Skin of body (tissue), 3 donors: ENCODE data around the gene MARCHF10. TPM values are rescaled to one million over a fixed set of nuclear protein-coding genes. Genes with fewer than 3 reads are reported as not detected.
A peak's percentile ranks its signal among the peaks of the same experiment; 100 is the strongest.

ENCODE experiments used
- DNase-seq: peaks from one replicate; lab custom pipeline; 2025; lab: John Stamatoyannopoulos, UW
- small RNA-seq: library from RNA; depleted of rRNA; stranded (forward); fragments of <200 nt; gene quantifications from one replicate; pipeline ENCODE3, GENCODE V24; 2014; ENCODE audit warnings: low replicate concordance
- total RNA-seq: library from RNA; depleted of rRNA; stranded (reverse); fragments of >200 nt; gene quantifications from one replicate; pipeline ENCODE4 v1.2.3, GENCODE V29; 2014

The MARCHF10 gene
- total RNA-seq, 1 donor from 2014 or later: not detected

DNA sequence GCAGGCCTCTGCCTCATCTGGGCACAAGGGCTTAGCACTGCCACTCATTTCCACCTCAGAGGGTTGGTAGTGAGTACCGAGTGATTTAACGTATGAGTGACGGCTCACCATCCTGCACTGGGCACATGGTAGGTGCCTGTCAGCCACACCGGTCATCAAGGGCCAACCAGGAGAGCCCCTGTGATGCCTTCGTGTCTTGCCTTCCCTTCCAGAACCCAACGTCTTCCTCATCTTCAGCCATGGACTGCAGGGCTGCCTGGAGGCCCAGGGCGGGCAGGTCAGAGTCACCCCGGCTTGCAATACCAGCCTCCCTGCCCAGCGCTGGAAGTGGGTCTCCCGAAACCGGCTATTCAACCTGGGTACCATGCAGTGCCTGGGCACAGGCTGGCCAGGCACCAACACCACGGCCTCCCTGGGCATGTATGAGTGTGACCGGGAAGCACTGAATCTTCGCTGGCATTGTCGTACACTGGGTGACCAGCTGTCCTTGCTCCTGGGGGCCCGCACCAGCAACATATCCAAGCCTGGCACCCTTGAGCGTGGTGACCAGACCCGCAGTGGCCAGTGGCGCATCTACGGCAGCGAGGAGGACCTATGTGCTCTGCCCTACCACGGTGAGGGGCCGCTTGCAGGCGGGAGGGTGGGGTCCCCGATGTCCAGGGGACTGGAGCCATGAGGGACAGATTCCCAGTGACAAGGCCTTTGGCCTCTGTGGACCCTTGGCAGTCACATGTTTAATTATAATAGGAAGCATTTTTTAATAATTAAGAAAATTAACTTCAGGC is 143.6 kb downstream of the MARCHF10 start:
- DNase-seq: no peak

DNA sequence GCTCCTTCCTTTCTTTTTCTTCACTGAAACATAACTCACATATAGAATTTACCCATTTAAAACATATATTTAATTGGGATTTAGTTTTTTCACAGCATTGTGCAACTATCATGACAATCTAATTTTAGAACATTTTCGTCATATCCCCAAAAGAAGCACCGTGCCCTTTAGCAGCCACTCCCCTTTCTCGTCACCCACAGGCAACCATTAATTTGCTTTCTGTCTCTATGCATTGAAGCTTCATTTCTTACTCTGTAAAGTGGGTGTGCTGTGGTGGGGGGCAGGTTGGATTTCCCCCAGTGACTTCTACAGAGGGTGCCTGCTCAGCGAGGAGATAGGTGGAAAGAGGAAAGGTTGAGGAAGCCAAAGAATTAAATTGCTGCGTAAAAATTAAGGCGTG is 144.8 kb downstream of the MARCHF10 start:
- DNase-seq: no peak

DNA sequence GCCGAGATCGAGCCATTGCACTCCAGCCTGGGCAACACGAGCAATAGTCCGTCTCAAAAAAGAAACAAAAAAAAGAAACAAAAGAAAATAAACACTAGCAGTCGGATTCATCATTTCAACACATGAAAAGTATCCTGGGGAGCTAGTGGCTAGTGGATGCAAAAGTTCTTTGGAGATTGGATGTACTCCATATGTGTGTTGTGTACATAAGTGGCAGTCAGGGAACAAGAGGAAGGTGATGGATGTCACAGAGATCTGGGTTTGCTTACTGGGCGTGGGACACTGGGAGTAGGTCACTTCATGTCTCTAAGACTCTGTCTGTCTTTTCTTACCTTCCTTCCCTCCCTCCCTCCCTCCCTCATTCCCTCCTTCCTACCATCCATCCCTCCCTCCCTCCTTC is 145.3 kb downstream of the MARCHF10 start:
- no peak for DNase-seq

DNA sequence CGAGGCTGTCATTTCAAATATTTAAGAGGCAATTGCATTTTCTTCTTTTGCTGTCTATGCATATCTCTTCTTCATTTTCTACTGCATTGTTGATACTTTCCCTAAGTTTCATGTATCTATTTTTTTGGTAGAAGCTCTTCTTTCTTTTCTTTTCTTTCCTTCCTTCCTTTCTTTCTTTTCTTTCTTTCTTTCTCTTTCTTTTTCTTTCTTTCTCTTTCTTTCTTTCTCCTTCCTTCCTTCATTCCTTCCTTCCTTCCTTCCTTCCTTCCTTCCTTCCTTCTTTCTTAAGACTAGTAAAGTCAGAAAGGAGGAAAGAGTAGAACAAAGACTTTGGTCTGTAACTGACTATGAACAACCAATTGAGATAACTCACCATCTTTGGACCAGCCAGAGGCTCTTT is 146.8 kb downstream of the MARCHF10 start:
- no peak for DNase-seq

DNA sequence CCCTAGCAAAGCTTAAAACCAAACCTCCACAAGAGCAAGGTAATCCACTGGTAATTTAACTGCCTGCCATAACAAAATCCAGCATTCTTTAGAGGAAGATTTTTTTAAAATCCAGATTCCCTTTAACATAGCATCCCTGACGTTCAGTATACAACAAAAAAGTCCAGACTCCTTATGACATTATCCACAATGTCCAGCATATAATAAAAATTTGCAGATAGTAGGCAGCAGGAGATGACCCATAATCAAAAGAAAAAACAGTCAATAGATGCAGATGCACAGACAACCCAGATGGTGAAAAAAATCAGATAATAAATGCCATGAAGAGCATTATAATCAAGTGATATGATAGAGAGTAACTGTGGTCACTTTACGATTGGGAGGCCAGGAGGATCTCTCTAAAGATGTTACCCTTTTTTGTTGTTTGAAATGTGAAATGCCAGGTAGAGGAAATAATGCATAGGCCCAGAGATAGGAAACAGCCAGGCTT is 147.4 kb downstream of the MARCHF10 start:
- DNase-seq: no peak

DNA sequence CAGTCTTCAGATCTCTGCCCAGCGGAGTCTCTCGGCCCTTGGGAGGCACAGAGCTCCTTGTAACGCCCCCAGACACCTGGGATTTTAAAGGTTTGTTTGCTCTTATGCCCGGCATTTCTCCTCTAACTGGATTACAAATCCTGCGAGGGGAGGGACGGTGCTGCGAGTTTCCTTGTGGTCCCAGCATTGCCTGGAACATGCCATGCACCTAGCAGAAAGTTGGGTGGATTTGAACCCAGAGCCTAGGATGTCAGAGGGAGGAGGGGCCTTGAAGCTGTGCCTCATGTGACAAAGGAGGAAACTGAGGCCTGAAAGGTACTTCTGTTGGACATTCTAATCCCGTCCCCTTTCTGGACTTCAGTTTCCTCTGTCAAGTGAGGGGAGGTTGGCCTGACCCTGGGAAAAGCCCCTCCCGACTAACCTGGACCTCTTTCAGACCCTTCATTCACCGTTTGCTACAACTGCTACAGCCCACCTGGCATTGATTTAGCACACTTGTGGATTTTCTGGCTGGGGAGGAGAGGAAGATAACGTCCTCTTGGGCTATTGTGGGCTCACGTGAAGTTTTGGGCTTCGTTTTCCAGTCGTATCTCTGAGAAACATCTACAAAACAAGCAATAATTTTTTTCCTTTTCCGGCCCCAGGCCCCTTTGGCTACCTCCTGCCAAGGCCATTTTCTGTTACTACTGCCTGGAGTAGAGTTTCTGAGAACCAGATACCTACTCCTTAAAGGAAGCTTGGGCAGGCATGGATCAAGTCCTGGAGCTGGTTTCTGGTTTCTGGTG is 149.8 kb downstream of the MARCHF10 start:
- no peak for DNase-seq

DNA sequence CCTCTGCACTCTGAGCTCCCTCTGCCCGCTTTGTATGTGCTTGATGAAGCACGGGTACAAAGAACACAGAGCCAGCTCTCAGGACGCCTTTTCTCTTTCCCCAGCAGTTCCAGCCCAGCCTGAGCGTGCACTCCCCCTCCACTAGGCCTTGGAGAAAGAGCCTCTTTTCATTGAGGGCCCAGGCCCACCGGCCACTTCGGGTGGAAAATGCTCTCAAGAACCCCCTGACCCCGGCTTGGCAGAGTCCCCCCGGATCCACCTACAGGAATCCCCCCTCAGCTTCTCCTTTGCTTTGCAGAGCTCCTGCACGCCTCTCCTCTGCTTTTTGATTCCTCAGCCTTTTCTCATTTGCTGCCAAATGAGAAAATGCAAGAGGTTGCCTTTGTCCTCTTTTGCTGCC is 150.4 kb downstream of the MARCHF10 start:
- DNase-seq: no peak

DNA sequence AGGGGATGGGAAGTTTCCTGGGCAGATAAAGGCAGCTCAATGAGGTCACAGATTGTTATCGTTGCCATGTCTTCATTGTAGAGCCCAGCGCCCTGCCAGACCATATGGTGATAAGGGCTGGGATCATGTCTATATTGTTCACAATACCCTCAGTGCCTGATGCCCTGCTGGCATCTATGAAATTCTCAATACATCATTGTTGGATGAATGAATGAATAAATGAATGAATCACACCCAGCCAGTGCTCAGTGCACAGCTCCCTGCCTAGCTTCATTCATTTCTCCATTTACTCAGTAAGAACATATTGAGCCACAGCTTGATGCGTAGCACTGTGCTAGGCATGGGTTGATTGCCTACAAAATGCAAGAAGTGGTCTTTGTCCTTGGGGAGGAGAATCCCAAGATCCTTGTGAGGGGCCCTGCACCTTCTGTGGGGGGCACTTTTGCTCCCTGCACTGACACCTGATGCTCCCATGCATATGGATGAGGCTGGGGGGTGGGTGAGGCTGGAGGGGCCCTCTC is 150.9 kb downstream of the MARCHF10 start:
- no peak for DNase-seq

DNA sequence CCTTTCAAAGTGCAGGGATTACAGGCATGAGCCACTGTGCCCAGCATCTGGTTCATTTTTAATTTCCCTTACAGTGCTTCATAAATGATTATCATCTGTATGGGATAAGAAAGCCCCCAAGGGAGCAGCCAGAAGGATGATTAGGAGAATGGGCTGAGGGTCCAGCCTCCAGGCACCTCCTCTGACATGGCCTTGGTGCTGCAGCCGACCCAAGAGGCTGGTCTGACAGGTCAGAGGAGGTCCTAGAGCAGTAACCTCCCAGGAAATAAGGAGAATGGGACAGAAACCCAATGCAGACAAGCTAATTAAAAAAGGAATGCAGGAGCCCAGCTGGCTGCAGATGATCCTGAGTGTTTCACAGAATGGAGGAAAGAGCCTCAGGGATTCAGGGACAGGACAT is 151.7 kb downstream of the MARCHF10 start:
- no peak for DNase-seq

DNA sequence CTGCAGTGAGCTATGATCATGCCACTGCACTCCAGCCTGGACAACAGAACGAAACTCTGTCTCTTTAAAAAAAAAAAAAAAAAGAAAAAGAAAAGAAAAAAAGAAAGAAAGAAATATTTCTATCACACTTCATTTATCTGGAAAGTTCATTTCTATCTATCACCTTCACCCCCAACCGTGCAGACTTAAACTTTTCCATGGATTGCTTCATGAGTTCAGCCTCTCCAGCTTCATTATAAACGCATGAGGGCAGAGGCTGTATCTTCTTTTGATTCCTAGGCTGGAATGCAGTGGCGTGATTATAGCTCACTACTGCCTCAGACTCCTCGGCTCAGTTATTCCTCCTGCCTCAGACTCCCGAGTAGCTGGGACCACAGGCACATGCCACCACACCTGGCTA is 152.5 kb downstream of the MARCHF10 start:
- DNase-seq: no peak

DNA sequence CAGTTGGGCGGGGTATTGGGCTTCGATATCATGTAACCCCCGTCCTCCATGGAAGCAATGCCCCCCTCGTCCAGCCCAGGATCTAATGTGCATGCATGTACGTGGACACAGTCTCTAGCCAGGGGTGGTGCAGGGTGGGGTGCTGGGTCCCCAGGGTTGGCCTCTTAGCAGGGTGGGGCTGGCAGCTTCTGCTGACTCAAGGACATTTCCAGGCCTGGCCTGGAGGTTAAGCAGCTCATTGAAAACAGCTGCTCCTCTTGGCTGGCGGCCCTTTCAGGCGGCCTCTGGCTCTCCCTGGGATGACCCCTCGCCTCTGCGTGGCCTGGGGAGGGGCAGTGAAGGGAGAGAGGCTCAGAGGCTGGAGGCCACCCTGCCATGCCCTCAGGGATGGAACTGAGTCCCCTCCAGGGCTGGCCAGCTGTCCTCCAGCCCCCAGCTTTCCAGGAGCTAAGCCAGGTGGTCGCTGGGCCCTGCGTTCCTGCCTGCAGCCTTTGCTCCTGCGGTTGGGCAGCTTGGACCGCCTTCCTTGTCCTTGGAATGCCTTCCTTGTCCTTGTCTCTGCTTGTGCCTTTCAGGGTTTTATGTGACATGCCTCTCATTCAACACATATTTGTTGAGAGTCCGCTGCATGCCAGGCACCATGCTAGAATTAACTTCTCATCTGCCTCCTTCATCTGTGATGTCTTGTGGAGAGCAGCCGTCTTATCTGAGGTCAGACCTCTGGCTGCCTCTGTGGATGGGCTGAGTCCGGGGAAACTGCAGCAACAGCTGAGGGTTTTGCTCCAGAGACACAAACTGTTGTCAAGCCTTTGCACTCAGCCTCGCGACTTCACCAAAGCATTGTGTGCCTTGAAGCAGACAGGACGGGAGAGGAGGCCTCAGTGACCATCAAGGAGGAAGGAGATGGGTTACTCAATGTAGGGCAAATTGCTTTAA is 154.0 kb downstream of the MARCHF10 start:
- peak; percentile 27 for DNase-seq

DNA sequence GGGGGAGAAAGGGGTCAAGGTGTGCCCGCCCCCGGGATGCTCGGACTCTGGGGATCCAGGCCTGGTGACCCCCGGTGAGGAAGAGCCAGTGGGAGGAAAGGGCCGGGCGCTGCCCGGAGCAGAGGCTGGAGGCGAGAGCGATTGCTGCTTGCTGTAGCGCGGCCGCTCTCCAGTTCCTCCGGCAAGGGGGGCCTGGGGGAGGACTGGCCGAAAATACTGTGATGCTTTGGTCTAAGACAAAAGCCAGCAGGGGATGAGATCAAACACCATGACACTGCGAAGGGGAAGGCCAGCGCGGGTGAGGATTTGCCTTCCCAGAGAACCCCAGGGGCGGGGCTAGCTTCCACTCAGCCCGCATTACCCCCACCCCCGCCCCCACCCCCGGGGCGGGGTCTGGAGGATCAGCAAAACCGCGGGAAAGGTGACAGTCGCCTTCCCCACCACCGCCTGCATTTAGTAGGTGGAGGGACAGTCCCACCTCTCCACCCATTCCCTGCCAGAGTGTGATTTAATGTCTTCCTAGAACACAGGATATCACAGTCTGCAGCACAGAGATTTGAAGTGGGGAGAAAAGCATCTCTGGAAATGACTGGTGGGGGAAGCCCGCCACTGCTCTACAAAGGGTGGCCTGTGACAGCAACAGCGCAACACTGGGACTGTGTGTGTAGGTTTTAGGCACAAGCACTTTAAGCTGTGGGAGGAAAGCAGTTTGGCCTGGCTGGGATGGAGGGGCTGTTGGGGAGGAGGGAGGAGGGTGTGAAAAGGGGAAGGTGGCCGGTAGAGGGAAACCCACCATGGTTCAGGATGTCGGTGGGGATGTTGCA is 154.9 kb downstream of the MARCHF10 start:
- DNase-seq: no peak

DNA sequence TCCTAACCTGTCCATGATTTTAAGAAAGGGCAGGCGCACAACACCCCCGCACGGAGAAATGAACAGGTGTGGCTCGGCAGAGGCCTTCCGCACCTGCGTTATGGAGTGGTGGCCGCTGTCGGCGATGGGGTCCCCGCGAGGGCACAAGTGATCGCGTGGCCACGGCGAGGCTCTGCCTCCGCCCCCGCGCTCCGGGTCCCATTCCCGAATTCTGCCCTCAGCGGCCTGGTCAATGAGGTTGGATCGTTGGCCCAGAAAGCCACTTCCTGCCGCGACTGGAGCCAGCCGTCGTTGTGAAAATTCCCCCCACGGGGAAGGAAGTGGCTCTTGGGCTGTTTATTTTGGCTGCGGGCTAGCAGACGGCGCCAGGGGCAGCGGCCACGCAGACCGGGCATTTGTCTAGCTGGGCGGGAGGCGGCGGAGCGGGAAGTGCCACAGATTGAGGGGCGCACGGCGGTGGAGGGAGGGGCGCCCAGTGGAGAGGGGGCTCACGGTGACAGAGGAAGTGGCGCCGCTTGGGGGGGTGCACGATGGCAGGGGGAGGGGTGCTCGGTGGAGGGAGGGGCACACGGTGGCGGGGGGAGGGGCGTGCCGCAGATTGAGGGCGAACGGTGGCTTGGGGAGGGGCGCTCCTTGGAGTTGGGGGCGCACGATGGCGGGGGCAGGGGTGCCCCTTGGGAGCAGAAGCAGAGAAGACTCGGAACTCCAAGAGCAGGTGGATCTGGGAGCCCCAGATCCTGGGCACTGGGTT is 155.7 kb downstream of the MARCHF10 start:
- no peak for DNase-seq

Small RNA genes lying within 50 kb of the gene (small RNA-seq; reads per million reads assigned to genes)
- gene RF00019 (not detected), gene RNU6-446P (not detected)

Other genes with a start within 250 kb of the MARCHF10 start
- gene MRC2, start 180.6 kb downstream of the MARCHF10 start, total RNA-seq: 147 TPM
- 53.4 TPM for gene TANC2, start 157.9 kb upstream of the MARCHF10 start, total RNA-seq